Measurements from ENCODE around the gene SPINK8.

Gene SPINK8

DNA sequence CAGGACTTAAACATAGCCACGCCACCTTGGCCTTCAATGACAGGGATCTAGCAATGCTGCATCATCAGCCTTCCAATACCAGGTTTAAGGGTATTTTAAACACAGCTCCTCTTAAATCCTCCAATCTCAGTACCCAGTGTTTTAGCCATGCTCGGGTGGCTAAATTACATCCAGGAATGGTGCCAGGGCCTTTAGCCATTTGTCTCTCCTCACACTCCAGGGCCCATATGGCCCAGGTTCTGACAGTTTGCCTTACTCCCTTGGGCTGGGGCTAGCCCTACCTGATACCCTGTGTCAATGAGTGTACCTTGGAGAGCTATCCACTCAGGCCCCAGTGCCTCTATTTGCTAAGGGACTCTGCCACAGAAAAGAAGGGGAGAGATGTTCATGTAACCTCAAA lies 63.2 kb downstream of the SPINK8 start:
- H3K9ac ChIP-seq (ENCODE audit: low read depth, low read length, poor library complexity, severe bottlenecking) = no peak overlapping the region
- peaks cover 33% of the 10 kb centered on the region; the same call in 1 of the 2 replicates for H3K36me3 ChIP-seq (ENCODE audit: insufficient read depth, low read length)
- H3K9me3 ChIP-seq (ENCODE audit: insufficient read depth, low read depth, low read length) = no peaks in the 10 kb centered on the region

GRCh38 chr3:48269592-48269991 lies 63.9 kb downstream of the SPINK8 start:
- TF ChIP-seq, protein P1, sequence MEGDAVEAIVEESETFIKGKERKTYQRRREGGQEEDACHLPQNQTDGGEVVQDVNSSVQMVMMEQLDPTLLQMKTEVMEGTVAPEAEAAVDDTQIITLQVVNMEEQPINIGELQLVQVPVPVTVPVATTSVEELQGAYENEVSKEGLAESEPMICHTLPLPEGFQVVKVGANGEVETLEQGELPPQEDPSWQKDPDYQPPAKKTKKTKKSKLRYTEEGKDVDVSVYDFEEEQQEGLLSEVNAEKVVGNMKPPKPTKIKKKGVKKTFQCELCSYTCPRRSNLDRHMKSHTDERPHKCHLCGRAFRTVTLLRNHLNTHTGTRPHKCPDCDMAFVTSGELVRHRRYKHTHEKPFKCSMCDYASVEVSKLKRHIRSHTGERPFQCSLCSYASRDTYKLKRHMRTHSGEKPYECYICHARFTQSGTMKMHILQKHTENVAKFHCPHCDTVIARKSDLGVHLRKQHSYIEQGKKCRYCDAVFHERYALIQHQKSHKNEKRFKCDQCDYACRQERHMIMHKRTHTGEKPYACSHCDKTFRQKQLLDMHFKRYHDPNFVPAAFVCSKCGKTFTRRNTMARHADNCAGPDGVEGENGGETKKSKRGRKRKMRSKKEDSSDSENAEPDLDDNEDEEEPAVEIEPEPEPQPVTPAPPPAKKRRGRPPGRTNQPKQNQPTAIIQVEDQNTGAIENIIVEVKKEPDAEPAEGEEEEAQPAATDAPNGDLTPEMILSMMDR (conservative IDR thresholded peaks at IDR 0.05; ENCODE audit: low read length) = no peak
- peaks cover 33% of the 10 kb centered on the region; the same call in 1 of the 2 replicates for H3K36me3 ChIP-seq (ENCODE audit: insufficient read depth, low read length)
- no peaks in the 10 kb centered on the region for H3K4me1 ChIP-seq (ENCODE audit: insufficient read depth, low read length, poor library complexity, severe bottlenecking)
- no peaks in the 10 kb centered on the region for H4K20me1 ChIP-seq (ENCODE audit: insufficient read depth, low read length, poor library complexity, severe bottlenecking)
- no peak overlapping the region for H3K4me3 ChIP-seq (ENCODE audit: low read length, poor library complexity, severe bottlenecking)
- H3K9ac ChIP-seq (ENCODE audit: low read depth, low read length, poor library complexity, severe bottlenecking) = no peak overlapping the region
- no peaks in the 10 kb centered on the region for H3K27me3 ChIP-seq (ENCODE audit: insufficient read depth, low read length, poor library complexity, severe bottlenecking)
- no peaks in the 10 kb centered on the region for H3K79me2 ChIP-seq (ENCODE audit: insufficient read depth, low read length)
- H3F3A ChIP-seq (ENCODE audit: low read depth) = no peaks in the 10 kb centered on the region
- H3K9me2 ChIP-seq (replicated peaks; ENCODE audit: low read depth, low read length) = no peaks in the 10 kb centered on the region
- no peaks in the 10 kb centered on the region for H3K9me3 ChIP-seq (ENCODE audit: insufficient read depth, low read depth, low read length)
- H2AFZ ChIP-seq (ENCODE audit: low read length) = no peak overlapping the region
- no peak overlapping the region for H3K4me2 ChIP-seq (ENCODE audit: low read depth, low read length, poor library complexity, severe bottlenecking)

More for the DNA sequence above, 63.2 kb downstream of the SPINK8 start:
- no peaks in the 10 kb centered on the region for H4K20me1 ChIP-seq (ENCODE audit: insufficient read depth, low read length, poor library complexity, severe bottlenecking)
- H3F3A ChIP-seq (ENCODE audit: low read depth) = no peaks in the 10 kb centered on the region
- TF ChIP-seq EZH2phosphoT487 (IDR thresholded peaks at IDR 0.05; ENCODE audit: borderline replicate concordance) = no peak
- TF ChIP-seq, protein P1 (conservative IDR thresholded peaks at IDR 0.05; ENCODE audit: low read length) = no peak
- no peaks in the 10 kb centered on the region for H3K4me1 ChIP-seq (ENCODE audit: insufficient read depth, low read length, poor library complexity, severe bottlenecking)
- H3K9me2 ChIP-seq (replicated peaks; ENCODE audit: low read depth, low read length) = no peaks in the 10 kb centered on the region
- H2AFZ ChIP-seq (ENCODE audit: low read length) = no peak overlapping the region
- no peaks in the 10 kb centered on the region for H3K79me2 ChIP-seq (ENCODE audit: insufficient read depth, low read length)
- H3K4me3 ChIP-seq (ENCODE audit: low read length, poor library complexity, severe bottlenecking) = no peak overlapping the region
- H3K27me3 ChIP-seq (ENCODE audit: insufficient read depth, low read length, poor library complexity, severe bottlenecking) = no peaks in the 10 kb centered on the region
- H3K4me2 ChIP-seq (ENCODE audit: low read depth, low read length, poor library complexity, severe bottlenecking) = no peak overlapping the region

- Histone ChIP-seq H4K20me1 (ENCODE audit: insufficient read depth, low read length, poor library complexity, severe bottlenecking) (no peaks in the 10 kb centered on the region), H3K27me3 (ENCODE audit: insufficient read depth, low read length, poor library complexity, severe bottlenecking) (no peaks in the 10 kb centered on the region), H3K4me3 (ENCODE audit: low read length, poor library complexity, severe bottlenecking) (no peak overlapping the region), H3K4me1 (ENCODE audit: insufficient read depth, low read length, poor library complexity, severe bottlenecking) (no peaks in the 10 kb centered on the region), H3K9ac (ENCODE audit: low read depth, low read length, poor library complexity, severe bottlenecking) (no peak overlapping the region), H3K4me2 (ENCODE audit: low read depth, low read length, poor library complexity, severe bottlenecking) (no peak overlapping the region), H3K79me2 (ENCODE audit: insufficient read depth, low read length) (no peaks in the 10 kb centered on the region), H3K9me2 (replicated peaks; ENCODE audit: low read depth, low read length) (no peaks in the 10 kb centered on the region), H3F3A (ENCODE audit: low read depth) (no peaks in the 10 kb centered on the region), H3K9me3 (ENCODE audit: insufficient read depth, low read depth, low read length) (no peaks in the 10 kb centered on the region), H3K36me3 (ENCODE audit: insufficient read depth, low read length) (peaks cover 33% of the 10 kb centered on the region; the same call in 1 of the 2 replicates), H2AFZ (ENCODE audit: low read length) (no peak overlapping the region)
- TF ChIP-seq EZH2phosphoT487 (IDR thresholded peaks at IDR 0.05; ENCODE audit: borderline replicate concordance) = no peak
- TF ChIP-seq, protein P1 (conservative IDR thresholded peaks at IDR 0.05; ENCODE audit: low read length) = no peak
These were observed 64.4 kb downstream of the SPINK8 start for GRCh38 chr3:48268936-48269561.
